Measurements from ENCODE around the gene TRMU.

DNA sequence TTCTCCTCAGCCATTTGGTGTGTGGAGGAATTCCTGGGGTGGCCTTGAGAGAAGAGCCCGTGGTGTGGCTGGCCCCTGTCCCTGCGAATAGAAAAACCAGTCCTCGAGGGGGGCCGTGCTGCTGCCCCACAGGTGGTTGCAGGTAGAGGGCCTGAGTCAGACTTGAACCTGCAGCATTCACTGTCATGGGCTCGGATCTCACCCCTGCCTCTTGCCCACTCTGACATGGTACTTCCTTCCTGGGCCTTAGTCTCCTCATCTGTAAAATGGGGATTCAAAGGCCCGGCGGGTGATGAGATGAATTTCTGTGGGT lies 19.4 kb downstream of the TRMU start:
- TF ChIP-seq, protein P1, sequence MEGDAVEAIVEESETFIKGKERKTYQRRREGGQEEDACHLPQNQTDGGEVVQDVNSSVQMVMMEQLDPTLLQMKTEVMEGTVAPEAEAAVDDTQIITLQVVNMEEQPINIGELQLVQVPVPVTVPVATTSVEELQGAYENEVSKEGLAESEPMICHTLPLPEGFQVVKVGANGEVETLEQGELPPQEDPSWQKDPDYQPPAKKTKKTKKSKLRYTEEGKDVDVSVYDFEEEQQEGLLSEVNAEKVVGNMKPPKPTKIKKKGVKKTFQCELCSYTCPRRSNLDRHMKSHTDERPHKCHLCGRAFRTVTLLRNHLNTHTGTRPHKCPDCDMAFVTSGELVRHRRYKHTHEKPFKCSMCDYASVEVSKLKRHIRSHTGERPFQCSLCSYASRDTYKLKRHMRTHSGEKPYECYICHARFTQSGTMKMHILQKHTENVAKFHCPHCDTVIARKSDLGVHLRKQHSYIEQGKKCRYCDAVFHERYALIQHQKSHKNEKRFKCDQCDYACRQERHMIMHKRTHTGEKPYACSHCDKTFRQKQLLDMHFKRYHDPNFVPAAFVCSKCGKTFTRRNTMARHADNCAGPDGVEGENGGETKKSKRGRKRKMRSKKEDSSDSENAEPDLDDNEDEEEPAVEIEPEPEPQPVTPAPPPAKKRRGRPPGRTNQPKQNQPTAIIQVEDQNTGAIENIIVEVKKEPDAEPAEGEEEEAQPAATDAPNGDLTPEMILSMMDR (IDR thresholded peaks at IDR 0.05; ENCODE audit: low read depth, low read length, missing input control): no peak
- TF ChIP-seq RXRA (IDR thresholded peaks at IDR 0.05) (no peak), NR2F2 (IDR thresholded peaks at IDR 0.05) (no peak), YY1 (IDR thresholded peaks at IDR 0.05) (no peak), MAX (IDR thresholded peaks at IDR 0.05) (no peak), HNF4G (IDR thresholded peaks at IDR 0.05) (no peak), JUND (IDR thresholded peaks at IDR 0.05) (no peak), EGR1 (IDR thresholded peaks at IDR 0.05; ENCODE audit: low read depth in 2 of 2) (no peak), GABPA (IDR thresholded peaks at IDR 0.05 in 1 of 2, conservative IDR thresholded peaks at IDR 0.05 in 1 of 2) (no peak), RAD21 (IDR thresholded peaks at IDR 0.05) (no peak), TAF1 (conservative IDR thresholded peaks at IDR 0.05) (no peak)
- TF ChIP-seq, protein P2, sequence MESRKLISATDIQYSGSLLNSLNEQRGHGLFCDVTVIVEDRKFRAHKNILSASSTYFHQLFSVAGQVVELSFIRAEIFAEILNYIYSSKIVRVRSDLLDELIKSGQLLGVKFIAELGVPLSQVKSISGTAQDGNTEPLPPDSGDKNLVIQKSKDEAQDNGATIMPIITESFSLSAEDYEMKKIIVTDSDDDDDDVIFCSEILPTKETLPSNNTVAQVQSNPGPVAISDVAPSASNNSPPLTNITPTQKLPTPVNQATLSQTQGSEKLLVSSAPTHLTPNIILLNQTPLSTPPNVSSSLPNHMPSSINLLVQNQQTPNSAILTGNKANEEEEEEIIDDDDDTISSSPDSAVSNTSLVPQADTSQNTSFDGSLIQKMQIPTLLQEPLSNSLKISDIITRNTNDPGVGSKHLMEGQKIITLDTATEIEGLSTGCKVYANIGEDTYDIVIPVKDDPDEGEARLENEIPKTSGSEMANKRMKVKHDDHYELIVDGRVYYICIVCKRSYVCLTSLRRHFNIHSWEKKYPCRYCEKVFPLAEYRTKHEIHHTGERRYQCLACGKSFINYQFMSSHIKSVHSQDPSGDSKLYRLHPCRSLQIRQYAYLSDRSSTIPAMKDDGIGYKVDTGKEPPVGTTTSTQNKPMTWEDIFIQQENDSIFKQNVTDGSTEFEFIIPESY (IDR thresholded peaks at IDR 0.05): no peak
- TF ChIP-seq, protein P3, sequence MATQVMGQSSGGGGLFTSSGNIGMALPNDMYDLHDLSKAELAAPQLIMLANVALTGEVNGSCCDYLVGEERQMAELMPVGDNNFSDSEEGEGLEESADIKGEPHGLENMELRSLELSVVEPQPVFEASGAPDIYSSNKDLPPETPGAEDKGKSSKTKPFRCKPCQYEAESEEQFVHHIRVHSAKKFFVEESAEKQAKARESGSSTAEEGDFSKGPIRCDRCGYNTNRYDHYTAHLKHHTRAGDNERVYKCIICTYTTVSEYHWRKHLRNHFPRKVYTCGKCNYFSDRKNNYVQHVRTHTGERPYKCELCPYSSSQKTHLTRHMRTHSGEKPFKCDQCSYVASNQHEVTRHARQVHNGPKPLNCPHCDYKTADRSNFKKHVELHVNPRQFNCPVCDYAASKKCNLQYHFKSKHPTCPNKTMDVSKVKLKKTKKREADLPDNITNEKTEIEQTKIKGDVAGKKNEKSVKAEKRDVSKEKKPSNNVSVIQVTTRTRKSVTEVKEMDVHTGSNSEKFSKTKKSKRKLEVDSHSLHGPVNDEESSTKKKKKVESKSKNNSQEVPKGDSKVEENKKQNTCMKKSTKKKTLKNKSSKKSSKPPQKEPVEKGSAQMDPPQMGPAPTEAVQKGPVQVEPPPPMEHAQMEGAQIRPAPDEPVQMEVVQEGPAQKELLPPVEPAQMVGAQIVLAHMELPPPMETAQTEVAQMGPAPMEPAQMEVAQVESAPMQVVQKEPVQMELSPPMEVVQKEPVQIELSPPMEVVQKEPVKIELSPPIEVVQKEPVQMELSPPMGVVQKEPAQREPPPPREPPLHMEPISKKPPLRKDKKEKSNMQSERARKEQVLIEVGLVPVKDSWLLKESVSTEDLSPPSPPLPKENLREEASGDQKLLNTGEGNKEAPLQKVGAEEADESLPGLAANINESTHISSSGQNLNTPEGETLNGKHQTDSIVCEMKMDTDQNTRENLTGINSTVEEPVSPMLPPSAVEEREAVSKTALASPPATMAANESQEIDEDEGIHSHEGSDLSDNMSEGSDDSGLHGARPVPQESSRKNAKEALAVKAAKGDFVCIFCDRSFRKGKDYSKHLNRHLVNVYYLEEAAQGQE (IDR thresholded peaks at IDR 0.05): no peak

All from liver (tissue), 3 donors.